ENCODE measurements around the gene BCKDHB. TPM values are rescaled to one million over a fixed set of nuclear protein-coding genes. Genes with fewer than 3 reads are reported as not detected.

Gene BCKDHB
- total RNA-seq: 9.9 and 13.1 TPM in 2 replicates

DNA sequence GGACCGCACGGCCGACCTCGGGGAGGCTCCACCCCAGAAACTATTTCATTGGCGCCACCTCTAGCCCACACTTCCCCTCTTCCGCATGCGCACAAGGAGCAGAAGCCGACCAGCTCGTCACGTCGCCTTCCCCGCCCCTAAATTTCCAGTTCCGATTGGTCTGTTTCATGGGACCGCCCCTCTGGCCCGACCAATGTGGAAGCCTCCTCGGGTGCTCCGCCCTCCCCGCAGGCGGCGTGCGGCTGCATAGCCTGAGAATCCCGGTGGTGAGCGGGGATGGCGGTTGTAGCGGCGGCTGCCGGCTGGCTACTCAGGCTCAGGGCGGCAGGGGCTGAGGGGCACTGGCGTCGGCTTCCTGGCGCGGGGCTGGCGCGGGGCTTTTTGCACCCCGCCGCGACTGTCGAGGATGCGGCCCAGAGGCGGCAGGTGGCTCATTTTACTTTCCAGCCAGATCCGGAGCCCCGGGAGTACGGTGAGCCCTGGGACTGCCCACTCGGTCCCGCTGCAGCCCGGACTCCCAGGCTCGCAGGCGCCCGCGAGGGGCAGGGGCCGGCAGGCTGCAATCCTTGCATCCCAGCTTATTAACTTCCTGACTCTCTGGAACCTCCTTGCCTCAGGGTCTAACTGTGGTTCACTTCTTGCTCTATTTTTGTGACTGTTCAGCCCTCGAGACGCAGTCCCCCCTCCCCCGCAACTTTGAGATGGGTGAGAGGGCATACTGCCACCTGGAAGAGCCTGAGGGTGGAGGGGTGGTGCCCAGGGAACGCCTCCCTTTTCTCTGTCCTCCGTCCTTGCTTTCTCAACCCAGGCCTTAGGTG lies at the start of gene BCKDHB:
TSS of gene BCKDHB (plus strand) at position 254 of the 818 bp plus-strand sequence. CDS start at position 277, 23 bp downstream.

Other genes starting within 250 kb of the BCKDHB start
- gene ELOVL4, start 159.1 kb upstream of the BCKDHB start, total RNA-seq: 5.9 and 8.4 TPM in 2 replicates
- gene TTK, start 102.0 kb upstream of the BCKDHB start, total RNA-seq: 22.4 and 42.4 TPM in 2 replicates